Hepatocyte (in vitro differentiated cells): Measurements from ENCODE around the gene SLC7A8. TPM values are rescaled to one million over a fixed set of nuclear protein-coding genes. Genes with fewer than 3 reads are reported as not detected.

ENCODE experiments used
- DNase-seq: peaks from one replicate; pipeline ENCODE4 v3.0.0-alpha.2; 2016; ENCODE audit warnings: low spot score
- H2AFZ ChIP-seq: fragments of 200-600 bp; sonication (generic); 2 replicates; pipeline ENCODE4 v1.6.0; 2016; ENCODE audit warnings: antibody characterized with exemption, mild to moderate bottlenecking
- H3K27ac ChIP-seq: fragments of 200-600 bp; sonication (generic); 2 replicates; pipeline ENCODE4 v1.5.1; 2016; ENCODE audit warnings: mild to moderate bottlenecking
- H3K27me3 ChIP-seq: fragments of 200-600 bp; sonication (generic); 2 replicates; pipeline ENCODE4 v1.6.1; 2016
- H3K36me3 ChIP-seq: fragments of 200-600 bp; sonication (generic); replicated peaks from 2 replicates; pipeline ENCODE4 v1.5.1; 2016; ENCODE audit warnings: low read depth; ENCODE audit not compliant: insufficient read depth
- H3K4me1 ChIP-seq: fragments of 200-600 bp; sonication (generic); 2 replicates; pipeline ENCODE4 v1.5.1; 2016; ENCODE audit warnings: mild to moderate bottlenecking, moderate library complexity; ENCODE audit not compliant: insufficient read depth
- H3K4me2 ChIP-seq: fragments of 200-600 bp; sonication (generic); 2 replicates; pipeline ENCODE4 v1.6.0; 2016
- H3K4me3 ChIP-seq: fragments of 200-600 bp; sonication (generic); 2 replicates; pipeline ENCODE4 v1.5.1; 2016; ENCODE audit warnings: mild to moderate bottlenecking
- H3K79me2 ChIP-seq: fragments of 200-600 bp; sonication (generic); 2 replicates; pipeline ENCODE4 v1.6.0; 2017; ENCODE audit warnings: mild to moderate bottlenecking
- H3K9me2 ChIP-seq: fragments of 200-600 bp; sonication (generic); replicated peaks from 2 replicates; pipeline ENCODE4 v1.6.0; 2017; ENCODE audit warnings: mild to moderate bottlenecking; ENCODE audit not compliant: insufficient read depth
- H3K9me3 ChIP-seq: fragments of 200-600 bp; sonication (generic); 2 replicates; pipeline ENCODE4 v1.5.1; 2016; ENCODE audit warnings: low read depth, mild to moderate bottlenecking
- H4K20me1 ChIP-seq: fragments of 200-600 bp; sonication (generic); 2 replicates; pipeline ENCODE4 v1.6.0; 2016; ENCODE audit warnings: mild to moderate bottlenecking; ENCODE audit not compliant: insufficient read depth, poor library complexity, severe bottlenecking
- EZH2 ChIP-seq: fragments of 200-600 bp; sonication (generic); IDR thresholded peaks from 2 replicates; pipeline ENCODE4 v1.6.1; 2016; ENCODE audit warnings: antibody characterized with exemption, mild to moderate bottlenecking, borderline replicate concordance
- EZH2phosphoT487 ChIP-seq: fragments of 200-600 bp; sonication (generic); IDR thresholded peaks from one replicate; pipeline ENCODE4 v1.6.1; 2018; ENCODE audit warnings: antibody characterized with exemption, mild to moderate bottlenecking, low read depth, moderate library complexity; ENCODE audit not compliant: unreplicated experiment, severe bottlenecking
- whole genome bisulfite sequencing: methylation state at CpG from one replicate; pipeline ENCODE4 v1.1.6; 2016; ENCODE audit warnings: low lambda C conversion rate; ENCODE audit errors: missing lambda C conversion rate; 5-methylcytosine and 5-hydroxymethylcytosine counted together
- polyA plus RNA-seq: library from polyadenylated mRNA; unstranded; fragments of >200 nt; fragmentation: Nextera tagmentation; extraction: Ambion mirVana; gene quantifications from 2 replicates; pipeline ENCODE4 v1.2.1, GENCODE V29; 2016
- total RNA-seq: library from RNA; depleted of rRNA; stranded (reverse); fragments of >200 nt; gene quantifications from 2 replicates; pipeline ENCODE4 v1.2.3, GENCODE V29; 2014
- TF ChIP-seq, protein P1 (sequence below): fragments of 200-600 bp; sonication (generic); IDR thresholded peaks from 2 replicates; pipeline ENCODE4 v1.5.1; 2016; ENCODE audit warnings: antibody characterized with exemption, mild to moderate bottlenecking; ENCODE audit not compliant: poor library complexity

SLC7A8 gene
- total and polyA plus RNA-seq, 2 experiments from 2014 or later = 54.6 to 123 TPM

DNA sequence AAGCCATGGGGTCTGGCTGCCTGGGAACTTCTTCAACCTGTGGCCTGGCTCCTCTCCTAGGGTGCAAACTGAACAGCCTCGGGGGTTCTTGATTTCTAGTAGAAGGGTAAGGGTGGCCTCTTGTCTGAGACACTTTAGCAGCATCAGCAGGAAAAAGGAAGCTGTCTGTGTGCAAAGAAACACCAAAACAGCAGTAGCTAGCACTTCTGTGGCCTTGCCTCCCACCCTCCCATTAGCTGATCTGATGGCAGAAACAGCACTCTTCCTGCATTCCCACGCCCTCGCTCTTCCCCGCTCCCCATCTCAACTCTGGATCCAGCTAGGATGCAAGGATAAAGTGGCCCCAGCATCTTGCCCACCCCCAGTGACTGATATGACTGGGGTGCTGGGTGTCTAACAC lies 20.7 kb downstream of the SLC7A8 start:
- TF ChIP-seq EZH2phosphoT487 = no peak
- TF ChIP-seq, protein P1, sequence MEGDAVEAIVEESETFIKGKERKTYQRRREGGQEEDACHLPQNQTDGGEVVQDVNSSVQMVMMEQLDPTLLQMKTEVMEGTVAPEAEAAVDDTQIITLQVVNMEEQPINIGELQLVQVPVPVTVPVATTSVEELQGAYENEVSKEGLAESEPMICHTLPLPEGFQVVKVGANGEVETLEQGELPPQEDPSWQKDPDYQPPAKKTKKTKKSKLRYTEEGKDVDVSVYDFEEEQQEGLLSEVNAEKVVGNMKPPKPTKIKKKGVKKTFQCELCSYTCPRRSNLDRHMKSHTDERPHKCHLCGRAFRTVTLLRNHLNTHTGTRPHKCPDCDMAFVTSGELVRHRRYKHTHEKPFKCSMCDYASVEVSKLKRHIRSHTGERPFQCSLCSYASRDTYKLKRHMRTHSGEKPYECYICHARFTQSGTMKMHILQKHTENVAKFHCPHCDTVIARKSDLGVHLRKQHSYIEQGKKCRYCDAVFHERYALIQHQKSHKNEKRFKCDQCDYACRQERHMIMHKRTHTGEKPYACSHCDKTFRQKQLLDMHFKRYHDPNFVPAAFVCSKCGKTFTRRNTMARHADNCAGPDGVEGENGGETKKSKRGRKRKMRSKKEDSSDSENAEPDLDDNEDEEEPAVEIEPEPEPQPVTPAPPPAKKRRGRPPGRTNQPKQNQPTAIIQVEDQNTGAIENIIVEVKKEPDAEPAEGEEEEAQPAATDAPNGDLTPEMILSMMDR = no peak
- Histone ChIP-seq H3K4me3 (no peak overlapping the region), H3K4me2 (no peak overlapping the region), H3K27ac (no peak overlapping the region), H3K4me1 (peaks cover 19% of the 10 kb centered on the region), H2AFZ (no peak overlapping the region), H3K79me2 (no peaks in the 10 kb centered on the region), H3K27me3 (no peaks in the 10 kb centered on the region), H3K9me3 (no peaks in the 10 kb centered on the region), H3K9me2 (no peaks in the 10 kb centered on the region), H3K36me3 (no peaks in the 10 kb centered on the region), H4K20me1 (no peaks in the 10 kb centered on the region)
- DNase-seq = no peak
- 94% methylated on average over 4 of the region's 4 CpGs for WGBS

- Histone ChIP-seq H3K27ac (no peak overlapping the region), H3K79me2 (no peaks in the 10 kb centered on the region), H2AFZ (no peak overlapping the region), H3K9me3 (no peaks in the 10 kb centered on the region), H3K27me3 (no peaks in the 10 kb centered on the region), H3K4me3 (no peak overlapping the region), H4K20me1 (no peaks in the 10 kb centered on the region), H3K36me3 (no peaks in the 10 kb centered on the region), H3K9me2 (no peaks in the 10 kb centered on the region), H3K4me2 (no peak overlapping the region), H3K4me1 (peaks cover 11% of the 10 kb centered on the region)
- no peak for DNase-seq
- 68% methylated on average over 5 of the region's 5 CpGs for WGBS
- TF ChIP-seq EZH2 (no peak), EZH2phosphoT487 (no peak)
- TF ChIP-seq, protein P1 = no peak
These were observed 21.5 kb downstream of the SLC7A8 start for GRCh38 chr14:23162005-23162404.

DNA sequence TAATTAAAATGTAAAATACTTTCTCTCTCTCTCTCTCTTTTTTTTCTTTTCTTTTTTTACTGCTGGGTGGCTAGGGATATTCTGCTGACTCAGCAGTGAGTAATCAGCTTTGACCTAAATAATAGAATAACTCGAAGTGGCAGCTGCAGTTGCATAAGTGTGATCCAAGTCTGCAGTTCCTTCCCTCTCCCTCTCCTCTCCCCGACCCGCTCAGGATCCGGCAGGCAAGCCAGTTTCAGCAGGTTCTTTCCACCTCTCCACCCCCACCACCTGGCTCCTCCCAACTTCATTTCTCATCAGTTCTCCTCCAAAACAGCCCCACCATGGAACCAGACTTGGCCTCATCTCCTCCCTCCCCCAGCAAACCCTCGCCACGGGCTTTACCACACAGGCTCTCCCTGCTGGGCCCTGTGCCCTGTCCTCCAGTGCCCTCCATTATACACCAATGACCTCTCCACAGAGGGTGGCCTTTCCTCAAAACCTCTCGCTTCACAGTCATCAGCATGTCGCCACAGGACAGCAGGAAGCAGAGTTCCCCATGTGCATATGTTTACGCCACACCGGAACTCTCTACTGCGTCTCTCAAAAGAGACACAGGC lies 22.4 kb downstream of the SLC7A8 start:
- Histone ChIP-seq H3K9me2 (no peaks in the 10 kb centered on the region), H3K27me3 (no peaks in the 10 kb centered on the region), H3K27ac (peak overlapping the region; percentile 73), H2AFZ (no peak overlapping the region), H3K36me3 (no peaks in the 10 kb centered on the region), H3K4me2 (peak overlapping the region; percentile 5), H3K79me2 (no peaks in the 10 kb centered on the region), H3K4me3 (no peak overlapping the region), H3K4me1 (peaks cover 5% of the 10 kb centered on the region), H3K9me3 (no peaks in the 10 kb centered on the region), H4K20me1 (no peaks in the 10 kb centered on the region)
- WGBS = 52% methylated on average over 11 of the region's 11 CpGs
- TF ChIP-seq EZH2 = no peak
- TF ChIP-seq, protein P1 = no peak
- no peak for TF ChIP-seq EZH2phosphoT487
- peak; percentile 84 for DNase-seq

- H3K27ac ChIP-seq = no peak overlapping the region
- TF ChIP-seq, protein P1 = no peak
- TF ChIP-seq EZH2phosphoT487 (no peak), EZH2 (no peak)
- no peak overlapping the region for H2AFZ ChIP-seq
- no peak overlapping the region for H3K4me3 ChIP-seq
- H3K27me3 ChIP-seq = no peaks in the 10 kb centered on the region
- no peak for DNase-seq
- H3K4me1 ChIP-seq = peaks cover 13% of the 10 kb centered on the region
- no peaks in the 10 kb centered on the region for H3K36me3 ChIP-seq
- no peaks in the 10 kb centered on the region for H3K79me2 ChIP-seq
- H3K9me2 ChIP-seq = no peaks in the 10 kb centered on the region
- no peaks in the 10 kb centered on the region for H4K20me1 ChIP-seq
- H3K4me2 ChIP-seq = no peak overlapping the region
- no peaks in the 10 kb centered on the region for H3K9me3 ChIP-seq
- 78% methylated on average over 1 of the region's 1 CpG for WGBS
These were observed 23.9 kb downstream of the SLC7A8 start for GRCh38 chr14:23159532-23159931.
